ENCODE results near the gene LRFN4.
"Not testable (repeated sequence)": the region's sequence is repeated elsewhere in the genome, so short reads cannot be mapped to it uniquely, and the experiment has no call there.

Gene LRFN4

DNA sequence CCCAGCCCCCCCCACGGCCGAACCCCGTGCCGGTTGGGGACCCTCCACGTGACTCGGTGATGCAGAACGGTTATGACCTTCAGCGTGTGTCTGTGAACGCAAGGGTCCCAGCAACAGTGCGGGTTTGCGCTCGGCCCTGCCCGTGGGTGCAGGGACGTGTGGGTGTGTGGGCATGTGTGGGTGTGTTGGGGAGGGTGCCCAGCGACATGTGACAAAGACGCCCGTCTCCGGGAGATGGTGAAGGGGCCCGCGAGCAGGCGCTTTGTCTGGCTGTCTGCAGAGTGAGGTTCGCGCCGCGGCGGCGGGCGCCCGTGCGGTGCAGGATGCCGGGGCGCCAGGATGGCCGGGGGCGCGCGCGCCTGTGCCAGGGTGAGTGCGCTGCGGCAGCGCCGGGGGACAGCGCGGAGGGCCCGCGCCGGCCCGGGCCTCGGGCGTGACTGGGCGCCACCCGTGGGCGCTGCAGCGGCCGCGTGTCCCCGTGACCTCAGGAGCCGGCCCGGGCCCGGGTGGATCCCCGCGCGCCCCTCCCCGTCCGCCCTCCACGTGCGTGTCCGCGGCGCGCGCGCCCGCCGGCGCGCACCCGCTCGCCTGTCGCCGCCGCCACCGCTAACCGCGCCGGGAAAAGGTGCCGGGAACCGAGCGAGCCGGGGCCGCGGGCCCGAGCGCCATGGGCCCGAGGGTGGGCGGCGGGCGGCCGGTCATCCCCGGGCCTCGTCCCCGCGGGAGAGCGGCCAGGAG is at the start of gene LRFN4:
Gene LRFN4, plus strand, starts transcription at position 569 of the 738 bp plus-strand sequence. CDS start 681 bp downstream, outside the sequence.
- FAIRE-seq, result peak; percentile 14
- peak; percentile 85 for DNase-seq (ENCODE audit: insufficient read length, low spot score)

DNA sequence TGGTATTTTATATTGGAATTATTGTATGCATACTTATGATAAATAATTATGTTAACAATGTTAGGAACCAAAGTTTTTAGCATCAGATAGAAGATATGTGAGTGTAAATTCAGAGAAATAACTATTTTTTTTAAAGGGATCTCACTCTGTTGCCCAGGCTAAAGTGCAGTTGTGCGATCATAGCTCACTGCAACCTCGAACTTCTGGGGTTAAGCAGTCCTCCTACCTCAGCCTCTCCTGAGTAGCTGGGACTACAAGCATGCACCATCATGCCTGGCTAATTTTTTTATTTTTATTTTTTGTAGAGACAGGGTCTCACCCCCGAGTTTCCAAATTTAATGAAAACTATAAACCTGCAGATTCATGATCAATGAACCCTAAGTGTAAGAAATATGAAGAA is 47.3 kb upstream of the LRFN4 start:
- FAIRE-seq (no peak), DNase-seq (ENCODE audit: insufficient read length, low spot score) (no peak)

DNA sequence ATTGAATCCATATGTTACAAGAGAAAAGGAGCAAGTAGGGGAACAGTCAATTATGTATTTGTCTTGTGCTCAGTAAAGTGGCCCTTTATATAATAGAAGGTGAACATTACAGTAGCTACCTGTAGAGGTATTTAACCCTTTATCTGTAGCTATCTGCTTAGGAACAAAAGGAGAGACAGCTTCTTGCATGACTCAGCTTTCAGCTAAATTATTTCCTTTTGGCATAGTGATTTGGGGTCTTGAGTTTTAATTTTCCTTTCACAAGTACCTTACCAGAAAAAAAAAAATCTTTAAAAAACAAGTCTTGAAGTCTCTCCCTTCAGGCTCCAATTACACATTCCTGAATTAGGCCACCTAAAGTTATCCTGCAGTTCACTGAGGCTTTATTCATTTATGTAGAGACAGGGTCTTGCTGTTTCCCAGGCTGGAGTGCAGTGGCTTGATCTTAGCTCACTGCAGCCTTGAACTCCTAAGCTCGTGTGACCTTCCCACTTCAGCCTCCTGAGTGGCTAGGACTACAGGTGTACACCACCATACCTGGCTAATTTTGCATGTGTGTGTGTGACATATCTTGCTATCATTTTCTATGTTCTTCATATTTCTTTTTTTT is 46.2 kb upstream of the LRFN4 start:
- no peak for DNase-seq (ENCODE audit: insufficient read length, low spot score)
- FAIRE-seq, result no peak

GRCh38 chr11:66814678-66815077 is 42.2 kb upstream of the LRFN4 start:
- FAIRE-seq, result no peak
- DNase-seq (ENCODE audit: insufficient read length, low spot score), result no peak

- no peak for FAIRE-seq
- no peak for DNase-seq (ENCODE audit: insufficient read length, low spot score)
Measured at GRCh38 chr11:66815646-66816045, 41.2 kb upstream of the LRFN4 start.

DNA sequence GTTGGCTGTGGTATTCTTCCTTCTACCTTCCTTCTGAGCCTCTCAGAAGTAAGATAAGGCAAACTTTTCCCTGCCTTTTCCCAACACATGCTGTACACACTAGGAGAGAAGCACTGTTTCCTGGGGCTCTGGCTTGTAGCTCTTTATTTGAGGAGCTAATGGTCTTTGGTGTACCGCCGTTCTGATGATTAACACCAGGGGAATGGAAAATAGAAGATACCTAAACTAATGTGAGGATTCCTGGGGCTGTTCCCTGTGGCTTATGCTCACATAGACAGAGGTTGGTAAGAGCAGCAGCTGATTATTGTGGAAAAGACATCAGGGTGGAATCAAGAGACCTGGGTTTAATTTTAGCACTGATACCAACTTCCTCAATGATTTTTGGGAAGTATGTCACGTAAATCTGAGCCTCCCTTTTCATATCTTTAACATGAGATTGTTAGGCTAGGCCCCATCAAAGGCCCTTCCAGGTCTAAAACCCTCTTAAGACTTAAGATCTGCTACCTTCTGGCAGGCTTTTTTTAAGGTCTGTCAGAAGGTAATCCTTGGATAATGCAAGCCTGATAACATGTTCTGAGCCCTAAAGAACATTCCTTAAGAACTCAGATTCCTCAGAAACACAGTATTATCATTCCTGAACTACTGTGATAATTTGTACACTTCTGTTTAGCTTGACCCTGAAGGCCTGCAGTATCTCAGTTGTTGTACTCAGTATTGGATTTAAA is 38.5 kb upstream of the LRFN4 start:
- DNase-seq (ENCODE audit: insufficient read length, low spot score) (no peak), FAIRE-seq (no peak)

GRCh38 chr11:66820381-66820780 is 36.5 kb upstream of the LRFN4 start:
- DNase-seq (ENCODE audit: insufficient read length, low spot score), result no peak
- FAIRE-seq, result no peak

DNA sequence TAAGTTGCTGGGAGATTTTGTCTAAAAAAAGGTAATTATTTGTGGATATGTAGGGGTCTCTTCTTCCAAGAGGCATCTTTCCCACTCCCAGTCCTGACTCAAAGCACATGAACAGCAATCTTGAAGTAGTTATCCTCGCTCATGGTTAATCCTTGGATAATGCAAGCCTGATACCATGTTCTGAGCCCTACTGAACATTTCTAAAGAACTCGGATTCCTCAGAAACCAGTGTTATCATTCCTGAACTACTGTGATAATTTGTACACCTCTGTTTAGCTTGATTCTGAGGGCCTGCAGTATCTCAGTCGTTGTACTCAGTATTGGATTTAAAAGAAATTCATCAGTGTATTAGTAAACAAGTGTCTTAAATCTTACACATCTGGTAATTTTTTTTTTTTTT is 36.0 kb upstream of the LRFN4 start:
- FAIRE-seq (no peak), DNase-seq (ENCODE audit: insufficient read length, low spot score) (no peak)

DNA sequence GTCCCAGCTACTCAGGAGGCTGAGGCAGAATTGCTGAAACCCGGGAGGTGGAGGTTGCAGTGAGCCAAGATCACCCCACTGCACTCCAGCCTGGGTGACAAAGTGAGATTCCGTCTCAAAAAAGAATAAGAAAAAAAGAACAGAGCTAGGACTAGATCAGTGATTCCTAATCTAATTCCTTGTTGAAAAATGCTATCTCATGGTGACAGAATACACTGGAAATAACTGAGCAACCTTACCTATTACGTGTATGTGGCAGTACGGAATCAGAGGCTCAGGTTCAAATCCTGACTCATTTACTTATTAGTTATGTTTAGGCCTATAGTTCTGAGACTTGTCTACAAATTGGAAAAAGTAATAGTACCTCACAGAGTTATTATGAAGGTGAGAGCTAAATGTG is 33.2 kb upstream of the LRFN4 start:
- DNase-seq (ENCODE audit: insufficient read length, low spot score) (no peak), FAIRE-seq (no peak)

GRCh38 chr11:66824573-66824972 is 32.3 kb upstream of the LRFN4 start:
- not testable (repeated sequence) for FAIRE-seq; DNase-seq (ENCODE audit: insufficient read length, low spot score)

GRCh38 chr11:66834539-66834845 is 22.4 kb upstream of the LRFN4 start:
- FAIRE-seq (no peak), DNase-seq (ENCODE audit: insufficient read length, low spot score) (no peak)

- no peak for FAIRE-seq
- DNase-seq (ENCODE audit: insufficient read length, low spot score), result no peak
Measured at GRCh38 chr11:66834943-66835342, 21.9 kb upstream of the LRFN4 start.

DNA sequence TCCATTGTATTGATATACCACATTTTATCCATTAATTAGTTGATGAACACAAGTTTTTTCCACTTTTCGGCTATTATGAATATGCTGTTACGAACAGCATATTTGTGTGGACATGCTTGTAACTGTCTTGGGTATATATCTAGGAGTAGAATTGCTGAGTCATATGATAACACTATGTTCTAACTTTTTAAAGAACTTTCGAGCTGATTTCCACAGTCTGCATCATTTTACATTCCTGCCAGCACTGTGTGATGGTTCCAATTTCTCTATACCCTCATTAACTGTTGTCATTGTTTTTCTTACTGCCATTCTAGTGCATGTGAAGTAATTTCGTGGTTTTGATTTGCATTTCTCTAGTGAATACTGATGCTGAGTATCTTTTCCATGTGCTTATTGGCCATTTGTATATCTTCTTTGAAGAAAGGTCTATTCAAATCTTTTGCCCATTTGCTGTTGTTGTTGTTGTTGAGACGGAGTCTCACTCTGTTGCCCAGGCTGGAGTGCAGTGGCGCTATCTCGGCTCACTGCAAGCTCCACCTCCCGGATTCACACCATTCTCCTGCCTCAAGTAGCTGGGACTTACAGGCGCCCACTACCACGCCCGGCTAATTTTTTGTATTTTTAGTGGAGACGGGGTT is 21.0 kb upstream of the LRFN4 start:
- no peak for DNase-seq (ENCODE audit: insufficient read length, low spot score)
- no peak for FAIRE-seq

DNA sequence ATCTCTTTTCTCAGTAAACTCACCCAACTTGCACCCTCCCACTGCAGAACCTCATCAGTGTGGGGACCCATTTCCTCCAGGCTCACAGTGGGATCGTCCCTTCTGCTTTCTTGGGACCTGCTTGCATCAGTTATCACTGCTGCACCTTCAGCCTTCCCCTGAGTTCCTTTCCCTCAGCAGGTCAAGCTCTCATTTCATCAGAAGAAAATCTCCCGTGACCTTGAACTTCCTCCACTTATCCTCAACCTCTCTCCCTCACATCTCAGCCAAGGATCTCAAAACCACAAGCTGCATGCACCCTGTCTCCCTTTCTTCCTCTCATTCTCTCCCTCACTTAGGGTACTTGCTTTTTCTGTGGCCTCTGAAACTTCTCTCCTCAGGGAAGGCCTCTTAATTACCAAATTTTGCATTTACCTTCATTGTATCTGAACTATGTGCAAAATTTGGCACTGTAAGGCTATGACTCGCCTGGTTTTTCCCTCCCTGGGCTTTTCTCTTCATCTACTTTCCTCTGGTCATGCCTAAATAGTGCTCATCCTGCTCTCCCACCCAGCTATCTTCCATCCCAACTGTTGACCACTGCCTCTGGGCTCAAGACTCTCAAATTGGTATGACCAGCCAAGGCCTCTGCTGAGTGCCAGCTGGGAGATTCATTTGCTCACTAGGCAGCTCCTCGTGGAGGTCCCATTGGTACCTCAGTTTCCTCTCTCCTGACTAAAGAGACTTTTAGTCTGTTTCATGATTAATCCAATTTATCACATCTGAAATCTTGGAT is 16.4 kb upstream of the LRFN4 start:
- FAIRE-seq (no peak), DNase-seq (ENCODE audit: insufficient read length, low spot score) (no peak)

GRCh38 chr11:66841861-66842260 is 15.0 kb upstream of the LRFN4 start:
- FAIRE-seq (no peak), DNase-seq (ENCODE audit: insufficient read length, low spot score) (no peak)

DNA sequence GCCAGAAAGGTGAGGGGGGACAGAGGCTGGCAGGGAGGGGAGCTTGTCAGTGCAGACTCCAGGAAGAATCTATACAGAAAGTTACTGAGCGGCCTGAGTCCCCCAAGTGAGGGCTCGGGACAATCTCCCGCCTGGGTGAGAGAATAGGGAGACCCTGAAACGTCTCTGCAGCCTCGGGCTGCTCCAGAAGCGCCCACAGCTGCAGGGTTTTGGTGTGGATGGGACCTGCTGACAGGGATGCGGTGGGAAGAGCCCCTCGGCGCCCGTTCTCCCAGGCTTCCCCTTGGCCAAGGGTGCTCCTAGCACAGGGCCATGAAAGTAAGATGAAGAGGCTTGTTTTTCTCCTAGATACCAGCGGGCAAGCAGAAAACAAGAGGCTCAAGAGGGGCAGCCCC is 14.4 kb upstream of the LRFN4 start:
- FAIRE-seq, result no peak

GRCh38 chr11:66842896-66843775 is 13.7 kb upstream of the LRFN4 start, which contains the start of gene RCE1:
Gene RCE1 (plus strand): TSS chr11:66843441. CDS start chr11:66843456, 15 bp downstream.
- DNase-seq (ENCODE audit: insufficient read length, low spot score) (peak; percentile 94), FAIRE-seq (peak; percentile 89)

More for the DNA sequence above, 14.4 kb upstream of the LRFN4 start:
- DNase-seq (ENCODE audit: insufficient read length, low spot score), result no peak

- DNase-seq (ENCODE audit: insufficient read length, low spot score) (no peak), FAIRE-seq (no peak)
Measured at GRCh38 chr11:66843776-66844495, 12.9 kb upstream of the LRFN4 start.

All from GM19239 (cell line).